ENCODE data around the gene CCIN. TPM values are rescaled to one million over a fixed set of nuclear protein-coding genes. Genes with fewer than 3 reads are reported as not detected.

CCIN gene
- total RNA-seq, 1 donor from 2014 or later = 1.9 TPM

DNA sequence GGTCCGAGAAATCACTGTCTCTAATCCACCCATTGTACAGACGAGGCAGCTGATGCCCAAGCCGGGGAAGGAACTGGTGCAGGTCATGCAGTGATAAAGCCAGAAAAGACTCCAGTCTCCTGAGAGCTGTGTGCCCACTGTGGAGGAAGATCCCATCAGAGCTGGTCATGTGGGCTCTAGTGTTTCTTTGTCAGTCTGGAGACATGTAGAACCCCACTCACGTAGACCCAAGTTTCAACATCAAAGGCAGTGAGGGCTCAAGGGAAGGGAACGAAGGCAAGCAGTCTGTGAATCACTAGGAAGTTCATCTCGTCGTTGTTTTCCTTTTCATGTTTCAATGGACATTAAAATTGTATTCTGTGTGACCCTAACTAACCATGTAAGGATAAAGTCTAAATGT lies 47.2 kb upstream of the CCIN start:
- TF ChIP-seq EZH2 (IDR thresholded peaks at IDR 0.05; ENCODE audit: insufficient read depth, low read length) (no peak), CTCF (IDR thresholded peaks at IDR 0.05; ENCODE audit: insufficient read depth, low read depth, low read length) (no peak)
- Histone ChIP-seq H3K79me2 (ENCODE audit: insufficient read depth, low read length) (no peaks in the 10 kb centered on the region), H3K27me3 (ENCODE audit: insufficient read depth, low read length) (no peaks in the 10 kb centered on the region), H3K9ac (ENCODE audit: low read length) (no peak overlapping the region), H3K4me3 (ENCODE audit: insufficient read depth, low read depth, low read length) (no peak overlapping the region), H3K4me2 (ENCODE audit: low read length) (no peak overlapping the region), H2AFZ (ENCODE audit: low read depth, low read length) (no peak overlapping the region), H3K36me3 (ENCODE audit: insufficient read depth, low read length) (peaks cover 24% of the 10 kb centered on the region), H3K4me1 (ENCODE audit: insufficient read depth, low read length) (no peaks in the 10 kb centered on the region), H4K20me1 (ENCODE audit: insufficient read depth, low read length) (no peaks in the 10 kb centered on the region), H3K9me3 (ENCODE audit: insufficient read depth, low read depth, low read length) (no peaks in the 10 kb centered on the region), H3K27ac (ENCODE audit: low read depth, low read length) (no peak overlapping the region)
- H3K27me3 Mint-ChIP-seq (ENCODE audit: low read depth, unreplicated experiment) = no peaks in the 10 kb centered on the region
- H3K27ac Mint-ChIP-seq (ENCODE audit: unreplicated experiment) = no peak overlapping the region
- peaks cover 38% of the 10 kb centered on the region for H3K36me3 Mint-ChIP-seq (ENCODE audit: low read depth, unreplicated experiment)
- H3K4me3 Mint-ChIP-seq (ENCODE audit: unreplicated experiment) = no peak overlapping the region
- DNase-seq (ENCODE audit: low read depth) (no peak), FAIRE-seq (no peak)
- H3K4me1 Mint-ChIP-seq (ENCODE audit: low read depth, unreplicated experiment) = peaks cover 12% of the 10 kb centered on the region
- H3K9me3 Mint-ChIP-seq (ENCODE audit: unreplicated experiment) = no peaks in the 10 kb centered on the region

DNA sequence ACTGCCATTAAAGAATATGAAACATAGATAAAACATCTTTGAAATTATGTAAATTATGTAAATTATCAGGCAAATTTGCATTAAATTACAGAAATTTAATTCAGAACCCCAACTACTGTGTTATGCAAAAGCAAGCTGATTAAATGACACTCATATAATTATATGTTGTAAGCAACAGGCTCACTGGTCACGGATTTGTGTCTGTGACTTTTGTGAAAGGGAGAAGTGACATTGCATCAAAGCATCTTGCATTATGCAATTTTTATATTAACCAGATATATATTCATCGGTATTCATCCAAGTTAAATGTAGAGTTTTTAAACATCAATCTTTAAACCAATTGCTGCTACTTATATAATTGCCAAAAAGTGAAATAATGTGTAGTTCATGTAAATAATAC lies 45.7 kb upstream of the CCIN start:
- H3K4me3 ChIP-seq (ENCODE audit: insufficient read depth, low read depth, low read length) = no peak overlapping the region
- no peaks in the 10 kb centered on the region for H3K9me3 ChIP-seq (ENCODE audit: insufficient read depth, low read depth, low read length)
- no peak overlapping the region for H2AFZ ChIP-seq (ENCODE audit: low read depth, low read length)
- H3K27ac Mint-ChIP-seq (ENCODE audit: unreplicated experiment) = no peak overlapping the region
- H3K4me1 ChIP-seq (ENCODE audit: insufficient read depth, low read length) = no peaks in the 10 kb centered on the region
- TF ChIP-seq EZH2 (IDR thresholded peaks at IDR 0.05; ENCODE audit: insufficient read depth, low read length) = no peak
- TF ChIP-seq CTCF (IDR thresholded peaks at IDR 0.05; ENCODE audit: insufficient read depth, low read depth, low read length) = no peak
- peaks cover 34% of the 10 kb centered on the region for H3K36me3 Mint-ChIP-seq (ENCODE audit: low read depth, unreplicated experiment)
- no peak overlapping the region for H3K4me2 ChIP-seq (ENCODE audit: low read length)
- no peak overlapping the region for H3K27ac ChIP-seq (ENCODE audit: low read depth, low read length)
- FAIRE-seq = no peak
- no peak for DNase-seq (ENCODE audit: low read depth)
- H3K9ac ChIP-seq (ENCODE audit: low read length) = no peak overlapping the region
- no peaks in the 10 kb centered on the region for H4K20me1 ChIP-seq (ENCODE audit: insufficient read depth, low read length)
- H3K27me3 ChIP-seq (ENCODE audit: insufficient read depth, low read length) = no peaks in the 10 kb centered on the region
- peaks cover 4% of the 10 kb centered on the region for H3K4me1 Mint-ChIP-seq (ENCODE audit: low read depth, unreplicated experiment)
- no peaks in the 10 kb centered on the region for H3K27me3 Mint-ChIP-seq (ENCODE audit: low read depth, unreplicated experiment)
- H3K79me2 ChIP-seq (ENCODE audit: insufficient read depth, low read length) = no peaks in the 10 kb centered on the region
- H3K9me3 Mint-ChIP-seq (ENCODE audit: unreplicated experiment) = no peaks in the 10 kb centered on the region
- H3K4me3 Mint-ChIP-seq (ENCODE audit: unreplicated experiment) = no peak overlapping the region
- H3K36me3 ChIP-seq (ENCODE audit: insufficient read depth, low read length) = peaks cover 21% of the 10 kb centered on the region

DNA sequence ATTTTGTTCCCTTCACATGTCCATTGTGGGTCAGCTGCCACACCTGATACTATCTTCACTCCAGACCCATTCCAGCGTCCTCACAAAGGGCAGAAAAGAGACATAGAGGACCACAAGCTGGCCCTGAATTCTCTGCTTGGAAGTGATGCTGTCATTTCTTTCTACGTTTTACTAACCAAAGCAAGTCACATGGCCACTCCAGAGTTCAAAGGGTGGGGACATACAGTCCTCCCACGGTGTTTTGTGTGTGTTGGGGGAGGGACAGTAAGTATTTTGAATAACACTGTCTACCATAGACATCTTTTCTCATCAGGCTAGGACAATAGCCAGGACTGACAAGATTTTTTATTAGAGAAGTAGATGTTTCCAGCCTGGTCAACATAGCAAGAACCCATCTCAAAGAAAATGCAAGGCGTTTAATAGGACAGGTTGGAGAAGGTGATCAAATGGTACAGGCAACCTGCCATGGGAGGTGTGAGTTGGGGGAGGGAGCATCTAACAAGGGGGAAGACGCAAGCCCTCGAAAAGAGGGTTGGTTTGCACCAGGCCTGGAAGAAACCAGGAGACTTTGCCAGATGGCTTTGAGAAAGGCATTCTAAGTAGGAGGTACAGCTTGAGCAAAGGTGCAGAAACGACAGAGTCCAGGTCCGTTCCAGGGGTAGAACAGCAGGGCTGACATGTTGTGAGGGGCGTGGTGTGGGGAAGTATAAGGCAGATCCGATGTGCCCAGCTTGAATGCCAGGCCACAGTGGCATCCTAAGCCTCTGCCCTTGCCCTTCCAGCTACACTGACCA lies 43.9 kb upstream of the CCIN start:
- no peaks in the 10 kb centered on the region for H3K27me3 ChIP-seq (ENCODE audit: insufficient read depth, low read length)
- FAIRE-seq = no peak
- no peak for DNase-seq (ENCODE audit: low read depth)
- no peaks in the 10 kb centered on the region for H3K4me1 Mint-ChIP-seq (ENCODE audit: low read depth, unreplicated experiment)
- TF ChIP-seq CTCF (IDR thresholded peaks at IDR 0.05; ENCODE audit: insufficient read depth, low read depth, low read length) (no peak), EZH2 (IDR thresholded peaks at IDR 0.05; ENCODE audit: insufficient read depth, low read length) (no peak)
- H4K20me1 ChIP-seq (ENCODE audit: insufficient read depth, low read length) = no peaks in the 10 kb centered on the region
- H3K4me3 Mint-ChIP-seq (ENCODE audit: unreplicated experiment) = peak overlapping the region; percentile 5
- H3K36me3 Mint-ChIP-seq (ENCODE audit: low read depth, unreplicated experiment) = peaks cover 26% of the 10 kb centered on the region
- no peak overlapping the region for H3K27ac Mint-ChIP-seq (ENCODE audit: unreplicated experiment)
- peaks cover 17% of the 10 kb centered on the region for H3K36me3 ChIP-seq (ENCODE audit: insufficient read depth, low read length)
- no peaks in the 10 kb centered on the region for H3K9me3 Mint-ChIP-seq (ENCODE audit: unreplicated experiment)
- H3K4me3 ChIP-seq (ENCODE audit: insufficient read depth, low read depth, low read length) = no peak overlapping the region
- no peaks in the 10 kb centered on the region for H3K4me1 ChIP-seq (ENCODE audit: insufficient read depth, low read length)
- H3K4me2 ChIP-seq (ENCODE audit: low read length) = no peak overlapping the region
- no peaks in the 10 kb centered on the region for H3K79me2 ChIP-seq (ENCODE audit: insufficient read depth, low read length)
- no peak overlapping the region for H2AFZ ChIP-seq (ENCODE audit: low read depth, low read length)
- no peak overlapping the region for H3K9ac ChIP-seq (ENCODE audit: low read length)
- no peaks in the 10 kb centered on the region for H3K9me3 ChIP-seq (ENCODE audit: insufficient read depth, low read depth, low read length)
- no peak overlapping the region for H3K27ac ChIP-seq (ENCODE audit: low read depth, low read length)
- no peaks in the 10 kb centered on the region for H3K27me3 Mint-ChIP-seq (ENCODE audit: low read depth, unreplicated experiment)

All from astrocyte (in vitro differentiated cells and primary cell).